Brain pericyte (primary cell): ENCODE data around the gene PTGDS.

Experiments
- DNase-seq: peaks from one replicate; pipeline ENCODE4 v3.0.0-alpha.2; 2012; ENCODE audit warnings: low read depth, low spot score

Gene PTGDS

GRCh38 chr9:137021979-137022661 lies 44.8 kb downstream of the PTGDS start:
- DNase-seq = no peak

GRCh38 chr9:137022662-137023008 lies 45.3 kb downstream of the PTGDS start:
- no peak for DNase-seq

- DNase-seq = no peak
Measured at GRCh38 chr9:137023157-137023556, 45.9 kb downstream of the PTGDS start.

GRCh38 chr9:137023583-137023991 lies 46.3 kb downstream of the PTGDS start:
- no peak for DNase-seq

- no peak for DNase-seq
Measured at GRCh38 chr9:137025517-137025966, 48.2 kb downstream of the PTGDS start.

GRCh38 chr9:137026384-137026783 lies 49.1 kb downstream of the PTGDS start:
- DNase-seq = no peak

- DNase-seq = no peak
Measured at GRCh38 chr9:137026828-137027227, 49.5 kb downstream of the PTGDS start.

GRCh38 chr9:137027369-137028262 lies 50.3 kb downstream of the PTGDS start, which contains the start of gene ABCA2:
TSS of gene ABCA2 (minus strand) at chr9:137028237. CDS start at chr9:137028140, 97 bp downstream.
- DNase-seq = no peak

- DNase-seq = no peak
Measured at GRCh38 chr9:137028263-137029057, 51.2 kb downstream of the PTGDS start.

- DNase-seq = no peak
Measured at GRCh38 chr9:137029058-137029936, 52.0 kb downstream of the PTGDS start.

- no peak for DNase-seq
Measured at GRCh38 chr9:137030006-137030405, 52.7 kb downstream of the PTGDS start.

GRCh38 chr9:137030538-137031527 lies 53.5 kb downstream of the PTGDS start:
- no peak for DNase-seq
